Left ventricle myocardium inferior (tissue), 1 donor: Measurements from ENCODE around the gene MRPS23. TPM values are rescaled to one million over a fixed set of nuclear protein-coding genes. Genes with fewer than 3 reads are reported as not detected.

Experiments used
- DNase-seq: peaks from one replicate; pipeline ENCODE4 v3.0.0-alpha.2; 2020
- H3K27ac ChIP-seq: fragments of 200-600 bp; replicated peaks from 2 replicates; pipeline ENCODE4 v1.8.0; 2021
- H3K27me3 ChIP-seq: fragments of 200-600 bp; 2 replicates; pipeline ENCODE4 v1.8.0; 2021; ENCODE audit warnings: low read depth
- H3K36me3 ChIP-seq: fragments of 200-600 bp; 2 replicates; pipeline ENCODE4 v1.8.0; 2021
- H3K4me1 ChIP-seq: fragments of 200-600 bp; 2 replicates; pipeline ENCODE4 v1.8.0; 2021
- H3K4me3 ChIP-seq: fragments of 200-600 bp; 2 replicates; pipeline ENCODE4 v1.8.0; 2021; ENCODE audit warnings: mild to moderate bottlenecking, moderate library complexity
- H3K9me3 ChIP-seq: fragments of 200-600 bp; replicated peaks from 2 replicates; pipeline ENCODE4 v1.8.0; 2021
- CTCF ChIP-seq: fragments of 200-600 bp; IDR thresholded peaks from 2 replicates; pipeline ENCODE4 v1.8.0; 2021; ENCODE audit warnings: antibody characterized with exemption, mild to moderate bottlenecking, borderline replicate concordance
- intact Hi-C: fragments of 100-400 bp; cut with micrococcal nuclease; formaldehyde crosslinking; loops from one replicate; pipeline ENCODE4 v1.11.0; 2022
- total RNA-seq: library from RNA; stranded (reverse); fragmentation: NEBNext Ultra II Directional; extraction: Animal tissue kit (Norgen Biotek cat#: 25700); gene quantifications from one replicate; pipeline ENCODE4 v1.2.1, GENCODE V29; 2021
- donor health status: DM: no; HTN: yes; CAD: no; lungs with severe emphysema.

MRPS23 gene
- total RNA-seq, 1 donor from 2014 or later, result 89.4 TPM

DNA sequence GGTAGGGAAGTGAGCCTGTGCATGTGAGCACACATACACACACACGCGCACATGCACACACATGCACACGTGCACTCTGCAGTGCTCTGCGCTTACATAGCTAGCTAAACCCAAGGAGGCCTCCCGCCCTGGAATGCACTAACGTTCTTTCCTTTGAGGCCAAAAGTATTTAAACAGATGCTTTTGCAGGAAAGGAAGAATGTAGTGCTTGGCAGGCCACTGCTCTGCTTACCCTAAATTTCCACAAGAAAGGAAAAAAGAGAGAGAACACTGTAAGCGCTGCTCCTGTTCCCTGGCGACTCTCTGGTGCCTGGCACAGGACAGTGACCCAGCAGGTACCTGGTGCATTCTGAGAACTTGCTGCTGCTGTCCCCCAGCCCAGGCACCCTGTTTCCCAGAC lies 31.3 kb upstream of the MRPS23 start:
- intact Hi-C loops, result no loop called here
- peaks cover 60% of the 10 kb centered on the region for H3K4me1 ChIP-seq

GRCh38 chr17:57880086-57880456 lies 30.2 kb upstream of the MRPS23 start:
- Histone ChIP-seq H3K9me3 (no peaks in the 10 kb centered on the region), H3K27ac (peak overlapping the region; percentile 74), H3K4me3 (no peak overlapping the region), H3K36me3 (peaks cover 44% of the 10 kb centered on the region), H3K27me3 (no peaks in the 10 kb centered on the region), H3K4me1 (peaks cover 71% of the 10 kb centered on the region)
- no peak for DNase-seq
- intact Hi-C loops, result no loop called here
- TF ChIP-seq CTCF, result no peak

More for the DNA sequence above, 31.3 kb upstream of the MRPS23 start:
- Histone ChIP-seq H3K27me3 (no peaks in the 10 kb centered on the region), H3K9me3 (no peaks in the 10 kb centered on the region), H3K4me3 (no peak overlapping the region), H3K36me3 (peaks cover 48% of the 10 kb centered on the region), H3K27ac (peak overlapping the region; percentile 74)
- no peak for DNase-seq
- no peak for TF ChIP-seq CTCF

DNA sequence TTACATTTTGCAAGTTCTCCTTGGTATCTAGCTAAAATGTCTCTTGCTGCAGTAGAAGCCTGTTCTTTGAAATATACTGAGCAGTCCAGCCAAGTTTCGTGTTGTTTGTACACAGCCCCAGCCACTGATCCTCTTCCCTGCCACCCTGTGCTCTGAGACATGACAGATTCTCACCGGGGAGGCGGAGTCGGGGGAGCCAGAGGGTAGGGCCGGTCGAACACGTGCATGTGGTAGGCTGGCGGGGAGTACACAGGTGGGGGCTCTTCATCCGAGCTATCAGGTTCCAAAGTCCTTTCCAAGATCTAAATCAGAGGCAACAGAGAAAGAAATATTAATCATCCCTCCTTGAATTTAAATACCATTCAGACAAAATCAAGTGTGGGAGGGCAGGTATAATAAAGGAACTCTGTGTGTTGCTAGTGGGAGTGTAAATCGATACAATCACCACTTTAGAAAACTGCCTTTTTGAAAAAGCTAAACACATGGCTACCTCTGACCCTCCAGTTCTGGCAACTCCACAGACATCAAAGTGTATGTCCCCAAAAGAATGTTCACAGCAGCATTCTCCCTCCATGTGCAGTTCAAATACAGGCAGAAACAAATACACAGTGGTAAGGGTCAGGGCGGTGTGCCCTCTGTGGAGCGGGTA lies 29.7 kb upstream of the MRPS23 start:
- Histone ChIP-seq H3K36me3 (peaks cover 39% of the 10 kb centered on the region), H3K4me1 (peaks cover 76% of the 10 kb centered on the region), H3K27me3 (no peaks in the 10 kb centered on the region), H3K4me3 (no peak overlapping the region), H3K9me3 (no peaks in the 10 kb centered on the region), H3K27ac (peak overlapping the region; percentile 52)
- no peak for DNase-seq
- TF ChIP-seq CTCF, result no peak
- intact Hi-C loops, result no loop called here

GRCh38 chr17:57877803-57878377 lies 28.0 kb upstream of the MRPS23 start:
- intact Hi-C loops, result no loop called here
- no peak for DNase-seq
- H3K4me1 ChIP-seq, result peaks cover 93% of the 10 kb centered on the region

DNA sequence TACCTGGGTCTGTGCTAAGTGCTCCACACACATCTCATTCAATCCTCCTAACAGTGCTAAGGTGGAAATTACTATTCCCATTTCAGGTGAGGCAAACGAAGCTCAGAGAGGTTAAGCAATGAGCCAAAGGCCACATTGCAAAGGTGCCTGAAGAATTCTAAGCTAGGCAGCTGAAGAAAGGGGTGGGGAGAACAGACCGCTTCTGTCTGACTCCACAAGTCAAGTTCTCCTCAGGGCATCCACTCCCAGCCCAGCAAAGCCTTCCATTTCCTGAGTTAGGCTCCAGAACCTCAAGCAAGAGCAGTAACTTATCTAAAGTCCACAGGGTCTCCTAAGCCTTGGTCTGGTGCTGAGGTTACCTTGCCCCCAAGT lies 27.0 kb upstream of the MRPS23 start:
- peak overlapping the region; percentile 87 for H3K27ac ChIP-seq
- H3K9me3 ChIP-seq, result no peaks in the 10 kb centered on the region
- no peaks in the 10 kb centered on the region for H3K27me3 ChIP-seq
- intact Hi-C loops, result no loop called here
- H3K36me3 ChIP-seq, result peaks cover 37% of the 10 kb centered on the region
- TF ChIP-seq CTCF, result no peak
- DNase-seq, result no peak
- no peak overlapping the region for H3K4me3 ChIP-seq
- H3K4me1 ChIP-seq, result peaks cover 97% of the 10 kb centered on the region

More at GRCh38 chr17:57877803-57878377, 28.0 kb upstream of the MRPS23 start:
- peaks cover 31% of the 10 kb centered on the region for H3K36me3 ChIP-seq
- H3K27ac ChIP-seq, result peak overlapping the region; percentile 52
- H3K9me3 ChIP-seq, result no peaks in the 10 kb centered on the region
- H3K4me3 ChIP-seq, result no peak overlapping the region
- H3K27me3 ChIP-seq, result no peaks in the 10 kb centered on the region
- TF ChIP-seq CTCF, result no peak
